IPS-NIHi11 (cell line): ENCODE data around the gene HHAT.
"Not testable (repeated sequence)": the region's sequence is repeated elsewhere in the genome, so short reads cannot be mapped to it uniquely, and the experiment has no call there.

Experiments
- DNase-seq: peaks from one replicate; pipeline ENCODE4 v3.0.0; 2012; ENCODE audit warnings: mixed read lengths, low spot score

Gene HHAT

DNA sequence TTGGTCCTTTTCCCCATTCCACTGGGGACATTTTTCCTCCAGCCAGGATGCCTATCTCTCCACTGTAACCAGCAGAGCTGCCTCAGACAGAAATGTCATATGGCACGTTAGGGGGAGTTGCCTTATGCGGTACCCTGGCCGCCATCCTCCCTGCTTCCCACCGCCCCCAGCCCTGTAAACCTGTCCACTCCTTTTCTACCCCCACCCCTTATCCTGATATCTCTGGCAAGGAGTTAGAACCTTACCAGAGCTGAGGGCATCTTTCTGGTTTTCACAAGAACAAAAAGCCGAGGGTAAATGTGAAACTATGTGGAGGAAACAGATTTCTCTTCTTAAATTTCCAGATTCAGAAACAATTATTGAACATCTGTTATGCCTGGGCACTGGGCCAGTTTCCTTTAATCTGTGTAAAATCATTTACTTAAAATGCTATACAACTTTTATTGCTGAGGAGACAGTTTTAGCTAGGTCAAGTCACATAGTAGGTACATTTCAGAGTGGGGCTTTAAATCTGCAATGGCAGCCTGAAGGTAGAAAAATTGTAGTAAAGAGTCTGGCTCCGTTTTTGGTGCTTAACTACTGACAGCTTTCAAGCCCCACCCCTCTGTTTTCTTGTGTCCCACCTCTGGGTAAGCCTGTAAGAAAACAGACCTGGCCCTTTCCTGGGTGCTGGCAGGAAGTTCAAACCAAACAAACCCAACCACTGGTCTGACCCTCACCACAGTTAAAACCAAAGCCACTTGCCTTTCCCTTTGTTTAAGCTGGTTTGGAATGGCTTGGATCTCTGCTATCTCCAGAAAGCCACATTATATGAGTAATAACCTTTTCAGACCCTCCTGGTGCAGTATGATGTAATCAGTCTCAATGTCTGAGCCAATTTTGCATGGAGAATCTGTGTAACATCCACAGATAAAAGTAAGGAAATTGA is 319.0 kb downstream of the HHAT start:
- DNase-seq, result no peak

GRCh38 chr1:210648588-210649269 is 320.0 kb downstream of the HHAT start:
- DNase-seq, result no peak

DNA sequence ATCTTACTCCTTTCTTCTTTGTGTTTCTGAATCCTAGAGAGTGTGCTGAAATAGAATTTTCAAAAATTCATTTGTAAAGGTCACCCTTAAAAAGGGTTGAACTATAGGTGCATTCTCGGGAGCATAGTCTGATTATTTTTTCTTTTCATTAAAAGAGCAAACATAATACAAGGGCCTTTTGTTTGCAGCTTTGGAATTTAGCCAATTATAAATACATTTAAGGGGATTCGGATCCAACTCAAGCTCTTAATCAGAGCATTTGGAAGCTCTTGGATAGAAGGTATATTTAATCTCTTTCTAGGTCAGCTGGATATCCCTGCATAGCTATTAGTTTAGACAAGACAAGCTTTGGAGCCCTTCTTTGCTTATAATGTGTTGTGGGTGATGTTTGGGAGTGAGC is 321.7 kb downstream of the HHAT start:
- DNase-seq, result no peak

DNA sequence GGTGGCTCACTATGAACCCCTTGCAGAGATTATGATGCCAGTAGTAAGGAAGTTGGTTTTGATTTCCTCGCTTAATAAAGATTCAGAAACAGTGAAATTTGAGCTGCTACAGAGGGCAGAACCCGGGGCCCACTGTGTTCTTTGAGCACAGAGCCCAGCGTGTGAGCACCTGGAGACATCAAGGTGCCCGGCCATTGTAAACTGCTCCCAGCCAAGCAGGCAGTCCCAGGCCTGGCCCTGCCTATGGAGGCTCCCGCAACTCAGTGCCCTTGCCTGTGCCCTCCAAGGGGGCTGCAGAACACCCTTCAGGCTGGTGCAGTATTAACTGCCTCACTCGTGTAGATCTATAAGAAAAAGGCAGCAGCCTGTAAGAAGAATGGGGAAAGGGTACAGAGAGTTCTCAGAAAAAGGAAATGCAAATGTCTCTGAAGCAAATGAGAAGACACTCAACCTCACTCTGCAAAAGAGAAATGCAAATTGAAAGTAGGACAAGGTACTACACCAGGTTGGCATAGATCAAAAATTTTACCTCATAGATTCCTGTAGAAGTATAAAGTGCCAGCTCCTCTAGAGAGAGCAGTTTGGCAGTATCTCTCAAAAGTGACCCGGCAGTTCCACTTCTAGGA is 323.7 kb downstream of the HHAT start:
- no peak for DNase-seq

GRCh38 chr1:210653771-210654170 is 325.1 kb downstream of the HHAT start:
- no peak for DNase-seq

GRCh38 chr1:210654176-210654981 is 325.7 kb downstream of the HHAT start:
- no peak for DNase-seq

DNA sequence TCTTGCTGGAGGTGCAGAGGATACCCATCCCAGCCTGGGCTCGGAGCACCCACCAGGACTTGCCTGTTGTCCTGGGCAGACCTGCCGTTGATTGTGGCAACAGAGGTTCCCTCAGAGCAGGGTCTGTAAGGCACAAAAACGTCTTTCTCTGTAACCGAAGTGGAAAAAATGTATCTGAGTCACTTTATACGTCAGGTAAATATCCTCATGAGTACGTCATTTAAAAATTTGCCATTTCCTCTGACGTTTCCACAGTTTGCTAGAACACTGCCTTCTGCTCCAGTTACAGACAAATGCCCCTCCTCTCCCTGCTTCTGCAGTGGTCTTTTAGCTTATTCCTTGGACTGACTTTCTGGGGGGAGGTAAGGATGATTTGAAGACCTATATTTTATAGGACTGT is 326.8 kb downstream of the HHAT start:
- no peak for DNase-seq

DNA sequence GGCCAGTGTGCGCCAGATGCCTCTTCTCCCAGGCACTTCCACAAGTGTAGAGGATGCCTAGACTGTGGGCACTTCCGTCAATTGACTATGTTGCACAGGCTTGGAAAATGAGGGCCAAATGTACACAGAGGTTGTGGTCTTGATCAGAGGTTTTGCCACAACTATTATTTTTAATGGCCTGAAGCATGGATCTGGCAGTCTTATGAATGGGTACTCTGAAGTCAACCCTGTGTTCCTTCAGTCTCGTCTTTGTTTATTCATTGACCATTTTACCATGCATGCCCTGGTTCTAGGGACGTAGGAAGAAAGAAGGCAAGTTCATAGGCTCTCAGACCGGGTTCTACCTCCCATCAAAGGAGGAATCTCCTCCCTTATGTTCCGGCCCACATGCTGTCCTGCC is 329.1 kb downstream of the HHAT start:
- DNase-seq, result no peak

GRCh38 chr1:210661520-210661919 is 332.8 kb downstream of the HHAT start:
- not testable (repeated sequence) for DNase-seq

- no peak for DNase-seq
Observed at GRCh38 chr1:210662291-210663050, 333.8 kb downstream of the HHAT start.

DNA sequence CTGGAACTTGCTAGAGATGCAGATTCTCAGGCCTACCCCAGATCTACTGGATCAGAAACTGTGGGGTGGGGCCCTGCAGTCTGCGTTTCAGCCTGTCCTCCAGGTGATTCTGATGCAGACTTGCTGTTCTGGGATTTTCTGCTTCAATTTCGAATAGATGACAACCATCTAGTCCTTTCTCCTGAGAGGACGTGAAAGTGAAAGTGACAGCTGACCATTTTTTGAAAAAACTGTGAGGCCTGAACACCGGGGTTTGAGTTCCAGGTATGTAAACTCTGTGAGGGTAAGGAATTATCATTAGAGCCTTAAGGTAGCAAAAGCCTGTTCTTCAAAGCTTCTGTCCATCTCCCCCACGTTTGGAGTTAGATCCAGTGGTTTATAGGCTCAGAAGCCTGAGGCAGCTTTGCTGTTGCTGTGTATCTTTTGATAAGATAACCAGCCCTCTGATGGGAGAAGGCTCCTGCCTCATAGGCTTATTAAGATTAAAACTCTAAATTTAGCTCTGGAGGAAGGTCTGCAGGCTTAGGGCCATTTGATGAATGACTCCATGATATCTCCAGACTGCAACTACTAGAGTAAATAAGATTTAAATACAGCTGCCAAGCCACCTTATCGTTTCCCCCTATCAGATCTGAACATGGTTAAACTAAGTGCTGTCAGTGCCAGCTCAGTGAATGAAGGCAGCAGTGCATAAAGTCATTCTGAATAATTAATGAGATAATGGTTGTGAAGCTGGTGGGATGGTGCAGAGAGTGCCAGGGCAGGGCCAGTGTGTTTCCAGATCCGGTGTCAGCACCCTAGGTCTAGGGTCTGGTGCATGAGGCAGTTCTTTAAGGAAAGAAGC is 335.2 kb downstream of the HHAT start:
- no peak for DNase-seq

GRCh38 chr1:210669951-210670350 is 341.2 kb downstream of the HHAT start:
- DNase-seq, result no peak

GRCh38 chr1:210674151-210674550 is 345.4 kb downstream of the HHAT start:
- DNase-seq, result no peak

DNA sequence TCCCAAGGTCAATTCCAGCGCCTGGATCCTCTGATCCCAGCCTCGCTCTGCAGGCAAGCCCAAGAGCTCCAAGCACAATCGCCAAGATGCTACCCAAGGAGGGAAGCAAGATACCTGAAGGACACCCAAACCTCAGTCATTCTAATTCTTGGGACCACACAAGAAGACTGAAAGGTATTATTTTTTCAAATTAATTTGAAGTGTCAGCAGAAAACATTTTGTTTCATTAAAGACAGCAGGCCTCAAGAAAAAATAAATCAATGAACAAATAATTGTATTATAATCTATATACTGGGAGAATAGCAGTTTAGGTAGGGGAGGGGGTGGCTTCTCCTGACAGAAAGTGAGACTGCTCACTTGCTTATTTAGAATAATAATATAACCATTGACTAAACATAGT is 347.8 kb downstream of the HHAT start:
- DNase-seq, result no peak

GRCh38 chr1:210677533-210677932 is 348.8 kb downstream of the HHAT start:
- no peak for DNase-seq

- DNase-seq, result no peak
Observed at GRCh38 chr1:210678306-210678705, 349.6 kb downstream of the HHAT start.

GRCh38 chr1:210681158-210681557 is 352.5 kb downstream of the HHAT start:
- DNase-seq, result no peak

- no peak for DNase-seq
Observed at GRCh38 chr1:210683403-210684047, 354.8 kb downstream of the HHAT start.

DNA sequence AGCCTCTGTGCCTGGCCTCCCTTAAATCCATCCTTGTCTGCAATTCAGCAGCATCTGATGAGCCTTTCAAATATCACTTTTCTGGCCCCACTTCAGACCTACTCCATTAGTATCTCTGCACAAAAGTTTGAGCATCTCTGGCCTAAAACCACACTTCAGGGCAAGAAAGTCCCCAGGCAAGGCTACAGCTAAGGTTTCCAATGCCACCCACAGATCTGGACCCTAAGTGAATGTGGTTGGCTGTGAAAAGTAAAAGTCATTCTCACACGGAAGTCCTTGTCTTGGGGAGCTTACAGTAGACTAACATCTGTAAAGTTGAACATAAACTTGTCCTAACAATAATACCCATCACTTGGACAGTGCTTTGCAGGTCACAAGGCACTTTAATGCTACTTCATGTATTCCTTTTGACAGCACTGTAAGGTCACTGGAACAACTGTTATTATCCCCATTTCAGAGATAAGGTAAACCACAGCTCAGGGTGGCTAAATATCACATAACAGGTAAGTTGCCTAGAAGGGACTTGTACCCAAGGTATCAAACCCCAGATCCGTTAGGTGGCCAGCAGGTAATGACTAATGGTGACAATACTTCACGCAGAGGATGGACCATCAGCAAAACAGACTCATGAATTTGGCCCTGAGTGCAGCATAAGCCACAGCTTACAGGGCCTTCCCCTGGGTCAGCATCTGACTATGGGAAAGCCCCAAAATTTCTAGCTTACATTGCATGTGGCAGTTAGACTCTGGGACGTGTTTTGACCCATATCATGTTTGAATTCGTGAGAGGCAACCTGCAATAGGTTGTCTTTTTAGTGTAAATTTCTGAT is 356.0 kb downstream of the HHAT start:
- DNase-seq, result no peak
